Liver (tissue), 3 donors: ENCODE results near the gene RFX8.

Source experiments
- CTCF ChIP-seq: fragments of 150-350 bp; IDR thresholded peaks from 2 replicates; pipeline ENCODE4 v1.5.1; 2017; ENCODE audit warnings: improper control_type of control experiment, low read depth, low read length; ENCODE audit not compliant: missing input control
- EGR1 ChIP-seq, 2 donors: IDR thresholded peaks; 2 replicates each; pipeline ENCODE4 v1.6.1; 2016 to 2018; ENCODE audit warnings: antibody characterized with exemption in 2 of 2, low read depth in 2 of 2
- GABPA ChIP-seq, 2 donors: IDR thresholded peaks in 1 of 2; conservative IDR thresholded peaks in 1 of 2; 2 replicates each; pipeline ENCODE4 v1.6.1; 2016; ENCODE audit warnings: antibody characterized with exemption in 2 of 2, mild to moderate bottlenecking in 1 of 2, moderate library complexity in 1 of 2
- HNF4G ChIP-seq: IDR thresholded peaks from 2 replicates; pipeline ENCODE4 v1.6.1; 2016; ENCODE audit warnings: antibody characterized with exemption
- JUND ChIP-seq, 2 donors: IDR thresholded peaks; 2 replicates each; pipeline ENCODE4 v1.6.1; 2016; ENCODE audit warnings: antibody characterized with exemption in 2 of 2
- MAX ChIP-seq: IDR thresholded peaks from 2 replicates; pipeline ENCODE4 v1.6.1; 2016; ENCODE audit warnings: antibody characterized with exemption
- REST ChIP-seq: IDR thresholded peaks from 2 replicates; pipeline ENCODE4 v1.6.1; 2016; ENCODE audit warnings: antibody characterized with exemption, mild to moderate bottlenecking
- RXRA ChIP-seq, 2 donors: IDR thresholded peaks; 2 replicates each; pipeline ENCODE4 v1.6.1; 2017 to 2018; ENCODE audit warnings: antibody characterized with exemption in 2 of 2, mild to moderate bottlenecking in 1 of 2
- SP1 ChIP-seq: IDR thresholded peaks from 2 replicates; pipeline ENCODE4 v1.6.1; 2018; ENCODE audit warnings: antibody characterized with exemption, mild to moderate bottlenecking
- TAF1 ChIP-seq: conservative IDR thresholded peaks from 2 replicates; pipeline ENCODE4 v1.6.1; 2016; ENCODE audit warnings: antibody characterized with exemption, mild to moderate bottlenecking
- YY1 ChIP-seq: IDR thresholded peaks from 2 replicates; pipeline ENCODE4 v1.6.1; 2016; ENCODE audit warnings: antibody characterized with exemption, mild to moderate bottlenecking
- ZBTB33 ChIP-seq: IDR thresholded peaks from 2 replicates; pipeline ENCODE4 v1.6.1; 2016; ENCODE audit warnings: antibody characterized with exemption
- donor health status: healthy.
- donor health status: healthy.

- TF ChIP-seq CTCF (no peak), GABPA (IDR thresholded peaks at IDR 0.05 in 1 of 2, conservative IDR thresholded peaks at IDR 0.05 in 1 of 2) (no peak), EGR1 (IDR thresholded peaks at IDR 0.05; ENCODE audit: low read depth in 2 of 2) (no peak), TAF1 (no peak), REST (no peak), HNF4G (no peak), MAX (no peak), ZBTB33 (no peak), RXRA (IDR thresholded peaks at IDR 0.05) (no peak), YY1 (no peak), JUND (IDR thresholded peaks at IDR 0.05) (no peak), SP1 (no peak)
These were observed 47.2 kb downstream of the RFX8 start for GRCh38 chr2:101427743-101428142.
